ENCODE data around the gene NQO2. TPM values are rescaled to one million over a fixed set of nuclear protein-coding genes. Genes with fewer than 3 reads are reported as not detected.
A peak's percentile ranks its signal among the peaks of the same experiment; 100 is the strongest.
"Not testable (repeated sequence)": the region's sequence is repeated elsewhere in the genome, so short reads cannot be mapped to it uniquely, and the experiment has no call there.

NQO2 gene
- total RNA-seq, 2 experiments from 2014 or later = 12.8 to 13.7 TPM

GRCh38 chr6:2963756-2964155 lies 35.9 kb upstream of the NQO2 start:
- Mint-ChIP-seq H3K9me3 (peaks cover 6% of the 10 kb centered on the region), H3K4me1 (peaks cover 37% of the 10 kb centered on the region), H3K4me3 (no peak overlapping the region), H3K36me3 (peaks cover 18% of the 10 kb centered on the region), H3K27me3 (no peaks in the 10 kb centered on the region), H3K27ac (no peak overlapping the region)
- DNase-seq = no peak

GRCh38 chr6:2964793-2965505 lies 34.7 kb upstream of the NQO2 start:
- DNase-seq = no peak
- Mint-ChIP-seq H3K4me3 (no peak overlapping the region), H3K9me3 (peaks cover 6% of the 10 kb centered on the region), H3K36me3 (peaks cover 18% of the 10 kb centered on the region), H3K27ac (no peak overlapping the region), H3K27me3 (no peaks in the 10 kb centered on the region), H3K4me1 (peaks cover 36% of the 10 kb centered on the region)

- no peak for DNase-seq
- Mint-ChIP-seq H3K27ac (no peak overlapping the region), H3K4me3 (no peak overlapping the region), H3K9me3 (peaks cover 6% of the 10 kb centered on the region), H3K27me3 (no peaks in the 10 kb centered on the region), H3K4me1 (peaks cover 43% of the 10 kb centered on the region), H3K36me3 (peaks cover 19% of the 10 kb centered on the region)
These were observed 33.3 kb upstream of the NQO2 start for GRCh38 chr6:2966347-2966746.

GRCh38 chr6:2967936-2968335 lies 31.8 kb upstream of the NQO2 start:
- no peak overlapping the region for H3K27ac Mint-ChIP-seq
- peaks cover 43% of the 10 kb centered on the region for H3K4me1 Mint-ChIP-seq
- peaks cover 19% of the 10 kb centered on the region for H3K36me3 Mint-ChIP-seq
- peaks cover 6% of the 10 kb centered on the region for H3K9me3 Mint-ChIP-seq
- H3K27me3 Mint-ChIP-seq = no peaks in the 10 kb centered on the region
- H3K4me3 Mint-ChIP-seq = no peak overlapping the region
- DNase-seq = no peak

GRCh38 chr6:2968600-2969135 lies 31.0 kb upstream of the NQO2 start:
- Mint-ChIP-seq H3K9me3 (peaks cover 6% of the 10 kb centered on the region), H3K36me3 (peaks cover 19% of the 10 kb centered on the region), H3K27me3 (no peaks in the 10 kb centered on the region), H3K4me1 (peaks cover 40% of the 10 kb centered on the region), H3K27ac (no peak overlapping the region), H3K4me3 (no peak overlapping the region)
- no peak for DNase-seq

GRCh38 chr6:2969549-2969948 lies 30.1 kb upstream of the NQO2 start:
- Mint-ChIP-seq H3K27ac (no peak overlapping the region), H3K9me3 (peaks cover 6% of the 10 kb centered on the region), H3K36me3 (peaks cover 19% of the 10 kb centered on the region), H3K27me3 (no peaks in the 10 kb centered on the region), H3K4me1 (peaks cover 37% of the 10 kb centered on the region), H3K4me3 (no peak overlapping the region)
- DNase-seq = no peak

GRCh38 chr6:2970034-2970685 lies 29.5 kb upstream of the NQO2 start:
- H3K4me1 Mint-ChIP-seq = peaks cover 37% of the 10 kb centered on the region
- DNase-seq = no peak
- peak overlapping the region; percentile 85 for H3K27ac Mint-ChIP-seq
- H3K4me3 Mint-ChIP-seq = peak overlapping the region; percentile 83
- H3K9me3 Mint-ChIP-seq = peaks cover 6% of the 10 kb centered on the region
- H3K36me3 Mint-ChIP-seq = peaks cover 19% of the 10 kb centered on the region
- no peaks in the 10 kb centered on the region for H3K27me3 Mint-ChIP-seq

GRCh38 chr6:2970753-2971419 lies 28.8 kb upstream of the NQO2 start:
- H3K4me1 Mint-ChIP-seq = peaks cover 40% of the 10 kb centered on the region
- peaks cover 19% of the 10 kb centered on the region for H3K36me3 Mint-ChIP-seq
- peak overlapping the region; percentile 83 for H3K4me3 Mint-ChIP-seq
- H3K27ac Mint-ChIP-seq = peak overlapping the region; percentile 85
- H3K27me3 Mint-ChIP-seq = no peaks in the 10 kb centered on the region
- H3K9me3 Mint-ChIP-seq = peaks cover 6% of the 10 kb centered on the region
- peak; percentile 69 for DNase-seq

GRCh38 chr6:2971420-2972218 lies 28.1 kb upstream of the NQO2 start, which contains the start of gene SERPINB6:
TSS of gene SERPINB6 (minus strand) at chr6:2971567. CDS start at chr6:2959332, 12,235 bp downstream.
- H3K27ac Mint-ChIP-seq = peak within 1 kb of the TSS; percentile 92
- H3K36me3 Mint-ChIP-seq = peaks cover 16% of the 10 kb centered on the region
- H3K9me3 Mint-ChIP-seq = peaks cover 6% of the 10 kb centered on the region
- no peaks in the 10 kb centered on the region for H3K27me3 Mint-ChIP-seq
- H3K4me3 Mint-ChIP-seq = peak within 1 kb of the TSS; percentile 84
- peaks cover 37% of the 10 kb centered on the region for H3K4me1 Mint-ChIP-seq
- DNase-seq = peak; percentile 49

- Mint-ChIP-seq H3K4me3 (peak overlapping the region; percentile 84), H3K36me3 (peaks cover 15% of the 10 kb centered on the region), H3K27ac (peak overlapping the region; percentile 92), H3K4me1 (peaks cover 32% of the 10 kb centered on the region)
- not testable (repeated sequence) for DNase-seq, H3K27me3 Mint-ChIP-seq, H3K9me3 Mint-ChIP-seq
These were observed 27.5 kb upstream of the NQO2 start for GRCh38 chr6:2972219-2972487.

GRCh38 chr6:2972685-2973084 lies 27.0 kb upstream of the NQO2 start:
- Mint-ChIP-seq H3K36me3 (peaks cover 11% of the 10 kb centered on the region), H3K4me3 (peak overlapping the region; percentile 84), H3K4me1 (peaks cover 27% of the 10 kb centered on the region)
- not testable (repeated sequence) for DNase-seq, H3K27me3 Mint-ChIP-seq, H3K27ac Mint-ChIP-seq, H3K9me3 Mint-ChIP-seq

GRCh38 chr6:2973180-2973579 lies 26.5 kb upstream of the NQO2 start:
- not testable (repeated sequence) for H3K27ac Mint-ChIP-seq, H3K9me3 Mint-ChIP-seq, H3K36me3 Mint-ChIP-seq, H3K27me3 Mint-ChIP-seq, DNase-seq, H3K4me3 Mint-ChIP-seq
- peaks cover 23% of the 10 kb centered on the region for H3K4me1 Mint-ChIP-seq

- Mint-ChIP-seq H3K9me3 (no peaks in the 10 kb centered on the region), H3K27me3 (no peaks in the 10 kb centered on the region), H3K4me1 (peaks cover 23% of the 10 kb centered on the region), H3K27ac (no peak overlapping the region), H3K36me3 (peaks cover 3% of the 10 kb centered on the region), H3K4me3 (no peak overlapping the region)
- no peak for DNase-seq
These were observed 26.0 kb upstream of the NQO2 start for GRCh38 chr6:2973676-2974075.

GRCh38 chr6:2976060-2976459 lies 23.6 kb upstream of the NQO2 start:
- H3K9me3 Mint-ChIP-seq = no peaks in the 10 kb centered on the region
- no peaks in the 10 kb centered on the region for H3K36me3 Mint-ChIP-seq
- H3K27ac Mint-ChIP-seq = no peak overlapping the region
- peaks cover 13% of the 10 kb centered on the region for H3K4me1 Mint-ChIP-seq
- no peak for DNase-seq
- no peaks in the 10 kb centered on the region for H3K27me3 Mint-ChIP-seq
- no peak overlapping the region for H3K4me3 Mint-ChIP-seq
